GM12878 (cell line): ENCODE results near the gene ZNF280D. TPM values are rescaled to one million over a fixed set of nuclear protein-coding genes. Genes with fewer than 3 reads are reported as not detected.

Source experiments
- ATAC-seq: fragments of 200-7000 bp; cut with Tn5 transposase; 3 replicates; pipeline ENCODE4 v1.9.1; 2020; ENCODE audit warnings: mild to moderate bottlenecking, moderate library complexity
- BruUV-seq: library from RNA; stranded (reverse); fragments of 400-500 nt; replicated peaks from 2 replicates; lab custom pipeline; 2021; lab: Mats Ljungman, UMichigan
- CTCF ChIA-PET: fragments of 300-600 bp; sonication (Branson Sonifier 250); formaldehyde crosslinking; extraction: SDS; loops from one replicate; lab custom pipeline; 2021; ENCODE audit warnings: inconsistent platforms; lab: Yijun Ruan, JAX
- POLR2A ChIA-PET: fragments of 350-600 bp; formaldehyde crosslinking; extraction: SDS; loops from one replicate; lab custom pipeline; 2021; ENCODE audit warnings: inconsistent platforms; lab: Charles Lee
- RAD21 ChIA-PET: fragments of 300-600 bp; sonication (Branson Sonifier 250); formaldehyde crosslinking; loops from one replicate; lab custom pipeline; 2023; ENCODE audit warnings: antibody characterized with exemption; ENCODE audit not compliant: unreplicated experiment; lab: Charles Lee
- SMC1A ChIA-PET: fragments of 300-600 bp; sonication (Branson Sonifier 250); formaldehyde crosslinking; loops from one replicate; lab custom pipeline; 2023; ENCODE audit not compliant: unreplicated experiment, uncharacterized antibody; lab: Charles Lee
- DNase-seq: peaks from one replicate; pipeline ENCODE4 v3.0.0-alpha.2; 2011; ENCODE audit warnings: low read depth, low spot score
- FAIRE-seq: peaks from 3 replicates; lab custom pipeline; 2011; peaks lifted over from hg19 to GRCh38; lab: Jason Lieb, UNC
- H2AFZ ChIP-seq: 2 replicates; pipeline ENCODE4 v1.6.0; 2011; ENCODE audit warnings: low read depth, low read length, control low read depth; ENCODE audit not compliant: control insufficient read depth
- H3K27ac ChIP-seq: 2 replicates; pipeline ENCODE4 v1.5.1; 2011; ENCODE audit warnings: control low read depth; ENCODE audit not compliant: control insufficient read depth, insufficient read depth
- H3K27me3 ChIP-seq, 2 experiments: replicated peaks in 1 of 2; 2 replicates each; pipeline versions ENCODE4 v1.6.0 to v1.6.1; 2011; ENCODE audit warnings: low read length in 1 of 2; ENCODE audit not compliant: control insufficient read depth in 2 of 2, insufficient read depth in 2 of 2
- H3K36me3 ChIP-seq, 2 experiments: 2 replicates each; pipeline ENCODE4 v1.5.1; 2011; ENCODE audit warnings: low read length in 1 of 2; ENCODE audit not compliant: control insufficient read depth in 2 of 2, insufficient read depth in 2 of 2
- H3K4me1 ChIP-seq: 2 replicates; pipeline ENCODE4 v1.6.1; 2011; ENCODE audit warnings: mild to moderate bottlenecking, low read length, moderate library complexity, mixed read lengths; ENCODE audit not compliant: control insufficient read depth, insufficient read depth
- H3K4me2 ChIP-seq: 2 replicates; pipeline ENCODE4 v1.6.0; 2011; ENCODE audit warnings: control low read depth; ENCODE audit not compliant: control insufficient read depth, insufficient read depth
- H3K4me3 ChIP-seq: fragments of 200-600 bp; sonication (generic); 2 replicates; pipeline ENCODE4 v1.5.1; 2016
- H3K79me2 ChIP-seq: 2 replicates; pipeline ENCODE4 v1.6.0; 2011; ENCODE audit warnings: low read length; ENCODE audit not compliant: control insufficient read depth, insufficient read depth
- H3K9ac ChIP-seq: 2 replicates; pipeline ENCODE4 v1.8.0; 2011; ENCODE audit warnings: low read length, control low read depth, mixed read lengths; ENCODE audit not compliant: control insufficient read depth, insufficient read depth
- H3K9me3 ChIP-seq: replicated peaks from 3 replicates; pipeline ENCODE4 v1.5.1; 2011; ENCODE audit warnings: mild to moderate bottlenecking, low read length; ENCODE audit not compliant: control insufficient read depth, insufficient read depth
- H4K20me1 ChIP-seq: 2 replicates; pipeline ENCODE4 v1.6.0; 2011; ENCODE audit not compliant: control insufficient read depth, insufficient read depth
- BRCA1 ChIP-seq: IDR thresholded peaks from 2 replicates; pipeline ENCODE4 v1.6.1; 2011; ENCODE audit warnings: low read depth, low read length, improper control_type of control experiment
- GATAD2B ChIP-seq: fragments of 450-650 bp; conservative IDR thresholded peaks from 2 replicates; pipeline ENCODE4 v1.6.1; 2017; ENCODE audit warnings: low read depth, mild to moderate bottlenecking, moderate library complexity
- HCFC1 ChIP-seq: fragments of 150-350 bp; IDR thresholded peaks from 2 replicates; pipeline ENCODE4 v1.6.1; 2014; ENCODE audit warnings: low read length
- IKZF1 ChIP-seq: fragments of 450-650 bp; conservative IDR thresholded peaks from 2 replicates; pipeline ENCODE4 v1.6.1; 2017; ENCODE audit warnings: antibody characterized with exemption, mild to moderate bottlenecking
- MTA2 ChIP-seq: fragments of 450-650 bp; IDR thresholded peaks from 2 replicates; pipeline ENCODE4 v1.6.1; 2016; ENCODE audit warnings: low read depth, mild to moderate bottlenecking, moderate library complexity
- MTA3 ChIP-seq: IDR thresholded peaks from 2 replicates; pipeline ENCODE4 v1.6.1; 2012; ENCODE audit warnings: low read length, inconsistent platforms, borderline replicate concordance
- MYB ChIP-seq: fragments of 150-350 bp; IDR thresholded peaks from 2 replicates; pipeline ENCODE4 v1.6.1; 2014; ENCODE audit warnings: mild to moderate bottlenecking, low read depth, low read length, borderline replicate concordance
- NFIC ChIP-seq: IDR thresholded peaks from 2 replicates; pipeline ENCODE4 v1.6.1; 2012; ENCODE audit warnings: low read depth, mild to moderate bottlenecking, inconsistent platforms, low read length, moderate library complexity
- NKRF ChIP-seq: fragments of 450-650 bp; conservative IDR thresholded peaks from 2 replicates; pipeline ENCODE4 v1.6.1; 2017; ENCODE audit warnings: mild to moderate bottlenecking, moderate library complexity
- PKNOX1 ChIP-seq: fragments of 450-650 bp; IDR thresholded peaks from 2 replicates; pipeline ENCODE4 v1.6.1; 2016; ENCODE audit warnings: mild to moderate bottlenecking
- TCF7 ChIP-seq: IDR thresholded peaks from 2 replicates; pipeline ENCODE4 v1.6.1; 2014; ENCODE audit warnings: antibody characterized with exemption, borderline replicate concordance
- ZNF687 ChIP-seq: fragments of 450-650 bp; IDR thresholded peaks from 2 replicates; pipeline ENCODE4 v1.6.1; 2017; ENCODE audit warnings: mild to moderate bottlenecking, moderate library complexity
- WGBS: methylation state at CpG from one replicate; pipeline ENCODE4 v1.1.6; 2016; ENCODE audit warnings: low lambda C conversion rate; ENCODE audit not compliant: insufficient replicate concordance, insufficient coverage; ENCODE audit errors: missing lambda C conversion rate; 5-methylcytosine and 5-hydroxymethylcytosine counted together
- in situ Hi-C: fragments of 300-500 bp; cut with MboI; formaldehyde crosslinking; loops from 9 replicates; pipeline ENCODE4 v1.14.3; 2018; ENCODE audit warnings: mixed read lengths
- intact Hi-C: fragments of 100-400 bp; cut with micrococcal nuclease; formaldehyde crosslinking; loops from one replicate; pipeline ENCODE4 v1.14.2; 2022; ENCODE audit not compliant: unreplicated experiment
- polyA plus RNA-seq, 11 experiments: library from polyadenylated mRNA; depleted of rRNA in 4 of 11; unstranded in 6 of 11; stranded (reverse) in 5 of 11; fragments of >200 nt; fragmentation: Nextera tagmentation in 4 of 11; fragmentation: Illumina TruSeq in 1 of 11; extraction: Ambion mirVana in 4 of 11; extraction: Trizol in 1 of 11; gene quantifications; 1 replicate in 1 of 11; 2 replicates in 10 of 11; pipeline versions ENCODE4 v1.2.1 to v1.2.3, GENCODE V29; 2011 to 2016; ENCODE audit warnings: inconsistent platforms in 2 of 11, missing spikeins in 2 of 11, low read depth in 1 of 11
- total RNA-seq, 4 experiments: library from RNA; depleted of rRNA in 3 of 4; stranded (reverse); fragments of >200 nt in 3 of 4; fragmentation: Illumina TruSeq in 1 of 4; extraction: Trizol in 1 of 4; gene quantifications; 2 replicates each; pipeline versions ENCODE4 v1.2.1 to v1.2.3, GENCODE V29; 2013 to 2021

The ZNF280D gene
- total and polyA plus RNA-seq, 10 of the 15 experiments (the other 5 are each of a cell fraction or from before 2014, with no cell fraction given): 5.6 to 18.6 (median 8.6) TPM

GRCh38 chr15:56735589-56735988 is 2.3 kb upstream of the ZNF280D start:
- Histone ChIP-seq H2AFZ (no peak overlapping the region), H3K9ac (no peak overlapping the region), H3K27me3 (0 out of 4 replicates have a peak, but pooled peaks cover 0 to 3% of the 10 kb centered on the region in 2 experiments), H3K4me1 (peaks cover 6% of the 10 kb centered on the region), H4K20me1 (no peaks in the 10 kb centered on the region), H3K9me3 (no peaks in the 10 kb centered on the region; the same call in 2 of the 3 replicates), H3K79me2 (peaks cover 20% of the 10 kb centered on the region), H3K4me3 (no peak overlapping the region), H3K36me3 (no peaks in the 10 kb centered on the region), H3K27ac (no peak overlapping the region), H3K4me2 (no peak overlapping the region)
- no peak for TF ChIP-seq IKZF1
- TF ChIP-seq GATAD2B: no peak
- no peak for TF ChIP-seq MTA3
- no peak for TF ChIP-seq NKRF
- no peak for TF ChIP-seq TCF7
- TF ChIP-seq BRCA1: no peak
- TF ChIP-seq MTA2: no peak
- no peak for TF ChIP-seq PKNOX1
- no peak for TF ChIP-seq MYB
- TF ChIP-seq NFIC: no peak
- TF ChIP-seq ZNF687: no peak
- TF ChIP-seq HCFC1: no peak
- ATAC-seq (no peak), DNase-seq (no peak), FAIRE-seq (no peak)
- in situ Hi-C loops (no loop called here), intact Hi-C loops (no loop called here)
- no TSS peak for BruUV-seq
- ChIA-PET SMC1A (no interaction called here), CTCF (no interaction called here), POLR2A (no interaction called here), RAD21 (no interaction called here)
- WGBS: 56% methylated on average over 3 of the region's 3 CpGs
